SU-DHL-6 (cell line): ENCODE data around the gene LHFPL6.

Source experiments
- CTCF ChIP-seq: fragments of 200-600 bp; sonication (generic); IDR thresholded peaks from one replicate; pipeline ENCODE4 v1.5.1; 2017; ENCODE audit warnings: antibody characterized with exemption, mild to moderate bottlenecking, low read length, moderate library complexity; ENCODE audit not compliant: insufficient read depth, poor library complexity, severe bottlenecking
- EZH2phosphoT487 ChIP-seq: fragments of 200-600 bp; sonication (generic), shearing (Covaris generic); conservative IDR thresholded peaks from 2 replicates; pipeline ENCODE4 v1.6.1; 2018; ENCODE audit warnings: mild to moderate bottlenecking, antibody characterized with exemption, low read length, moderate library complexity, mixed read lengths

- TF ChIP-seq EZH2phosphoT487 (no peak), CTCF (no peak)
Observed at GRCh38 chr13:39349391-39349960, 253.5 kb downstream of the LHFPL6 start.
